GM21423 (cell line): ENCODE measurements around the gene OR5AP2.
"Not testable (repeated sequence)": the region's sequence is repeated elsewhere in the genome, so short reads cannot be mapped to it uniquely, and the experiment has no call there.

Experiments used
- ATAC-seq: cut with Tn5 transposase; IDR thresholded peaks from one replicate; pipeline ENCODE4 v1.9.1; 2021; ENCODE audit warnings: mild to moderate bottlenecking, moderate library complexity; ENCODE audit not compliant: unreplicated experiment

The OR5AP2 gene

GRCh38 chr11:56642339-56642738 is at the start of gene OR5AP2:
OR5AP2 (minus strand) TSS chr11:56642439; CDS start chr11:56642439, 0 bp downstream.
- no peak for ATAC-seq

- not testable (repeated sequence) for ATAC-seq
Observed at GRCh38 chr11:56691179-56691578, 48.9 kb upstream of the OR5AP2 start.

DNA sequence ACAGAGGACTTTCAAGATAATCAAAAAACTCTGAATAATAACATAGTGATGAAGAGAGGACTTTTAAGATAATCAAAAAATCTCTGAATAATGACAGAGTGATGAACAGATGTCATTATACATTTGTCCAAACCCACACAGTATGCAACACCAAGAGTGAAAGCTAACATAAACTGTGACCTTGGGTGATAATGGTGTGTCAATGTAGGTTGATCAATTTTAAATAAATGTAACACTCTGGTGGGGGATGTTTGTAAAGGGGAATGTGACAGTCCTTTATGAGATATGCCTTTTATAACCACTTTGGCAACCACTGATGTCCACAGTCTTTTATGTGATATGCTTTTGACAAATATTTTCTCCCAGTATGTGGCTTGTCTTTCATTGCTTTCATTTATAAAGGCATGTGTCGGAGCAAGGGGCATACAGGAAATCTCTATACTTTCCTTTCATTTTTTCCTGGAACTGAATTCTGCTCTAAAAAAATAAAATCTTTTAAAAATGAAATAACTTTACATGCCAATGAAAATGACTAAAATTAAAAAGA is 46.4 kb upstream of the OR5AP2 start:
- no peak for ATAC-seq

GRCh38 chr11:56670984-56671383 is 28.7 kb upstream of the OR5AP2 start:
- ATAC-seq = no peak

- no peak for ATAC-seq
Observed at GRCh38 chr11:56663386-56663785, 21.1 kb upstream of the OR5AP2 start, which contains the start of gene OR5AR1. OR5AR1 (plus strand) TSS chr11:56663686; CDS start chr11:56663686, 0 bp downstream.

DNA sequence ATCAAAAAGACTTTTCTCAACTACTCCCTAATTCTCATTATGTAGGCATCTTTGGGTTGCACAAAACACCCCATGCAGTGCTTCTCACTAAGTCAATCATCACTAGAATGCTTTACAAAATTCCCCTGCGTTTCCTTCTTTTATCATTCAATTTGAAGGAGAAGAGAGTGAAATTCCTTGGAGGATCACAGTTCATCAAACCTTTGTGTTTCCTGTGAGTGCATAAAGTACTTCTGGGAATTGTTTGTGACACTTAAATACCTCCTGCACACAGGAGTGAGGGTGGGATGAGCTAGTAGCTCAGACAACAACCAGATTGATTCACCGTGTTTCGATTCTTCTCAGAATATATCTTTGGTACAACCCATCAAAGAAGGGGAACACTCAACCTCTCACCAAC is 17.5 kb upstream of the OR5AP2 start:
- ATAC-seq = no peak

DNA sequence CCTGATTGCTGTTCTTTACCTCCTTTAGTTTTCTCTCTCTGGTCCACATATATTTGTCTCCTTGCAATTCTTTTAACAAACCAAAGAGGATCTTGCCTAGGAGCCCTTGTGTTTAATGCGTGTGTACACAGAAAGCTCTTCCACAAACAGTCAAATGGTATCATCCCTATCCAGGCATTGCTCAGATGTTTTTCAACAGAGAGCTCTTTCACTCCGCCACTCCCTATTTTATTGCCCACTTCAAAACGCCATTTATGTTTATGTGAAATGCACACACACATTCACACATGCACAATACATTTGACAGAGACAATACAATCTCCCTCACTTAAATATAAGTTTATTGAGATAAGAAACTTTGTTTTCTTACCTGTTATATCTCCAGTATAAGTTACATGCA is 4.7 kb downstream of the OR5AP2 start:
- ATAC-seq = no peak

DNA sequence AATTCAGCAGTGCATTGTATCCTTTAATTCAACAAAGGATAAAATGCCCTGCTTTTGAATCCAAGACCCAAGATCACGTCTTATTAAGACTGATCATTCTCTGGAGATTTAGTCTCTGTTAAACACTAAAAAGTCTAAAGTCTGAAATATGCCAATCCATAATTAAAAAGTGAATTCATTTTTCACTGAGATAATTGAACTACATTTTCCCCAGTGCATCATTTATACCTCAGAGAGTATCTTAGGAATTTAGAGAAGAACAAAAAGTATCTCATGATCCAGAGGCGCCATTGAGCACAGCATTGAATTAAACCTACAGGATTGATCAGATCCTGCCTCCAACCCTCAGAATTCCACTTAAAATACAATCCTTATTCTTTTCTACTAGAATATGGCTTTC is 5.4 kb downstream of the OR5AP2 start:
- ATAC-seq = no peak

DNA sequence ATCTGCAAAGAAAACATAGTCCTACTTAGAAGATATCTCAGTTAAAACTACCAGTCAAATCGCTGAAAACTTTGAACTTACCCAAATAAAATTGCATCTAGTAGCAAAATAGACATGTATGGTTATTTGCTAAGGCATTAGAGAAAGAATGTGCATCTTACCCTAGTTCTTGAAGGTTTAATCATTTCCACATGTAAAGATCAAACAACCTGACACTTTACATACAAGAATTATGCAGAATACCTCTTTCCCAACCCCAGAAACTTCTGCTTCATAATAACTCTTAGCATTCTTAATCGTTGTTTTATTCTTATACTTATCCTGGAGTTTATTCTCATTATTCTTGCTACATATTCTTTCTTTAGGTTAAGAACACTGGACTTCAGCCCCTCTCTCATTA is 9.9 kb downstream of the OR5AP2 start:
- ATAC-seq = no peak

DNA sequence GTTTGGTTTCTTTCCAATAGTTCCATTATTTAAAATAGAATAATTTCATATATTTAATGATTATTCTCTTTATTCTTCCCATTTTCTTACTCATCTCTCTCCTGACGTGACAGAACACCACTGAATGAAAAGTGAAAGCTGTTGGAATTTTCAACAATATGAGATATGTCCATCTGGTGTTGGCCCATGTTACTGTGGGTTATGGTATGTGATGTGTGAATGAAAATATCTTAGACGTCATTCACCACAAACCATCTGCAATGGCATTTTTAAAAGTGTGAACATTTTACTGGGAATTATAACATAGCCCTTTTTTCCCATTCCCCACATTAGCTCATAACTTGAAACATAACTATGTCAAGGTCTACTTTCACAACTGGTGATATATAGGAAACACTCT is 16.3 kb downstream of the OR5AP2 start:
- no peak for ATAC-seq

DNA sequence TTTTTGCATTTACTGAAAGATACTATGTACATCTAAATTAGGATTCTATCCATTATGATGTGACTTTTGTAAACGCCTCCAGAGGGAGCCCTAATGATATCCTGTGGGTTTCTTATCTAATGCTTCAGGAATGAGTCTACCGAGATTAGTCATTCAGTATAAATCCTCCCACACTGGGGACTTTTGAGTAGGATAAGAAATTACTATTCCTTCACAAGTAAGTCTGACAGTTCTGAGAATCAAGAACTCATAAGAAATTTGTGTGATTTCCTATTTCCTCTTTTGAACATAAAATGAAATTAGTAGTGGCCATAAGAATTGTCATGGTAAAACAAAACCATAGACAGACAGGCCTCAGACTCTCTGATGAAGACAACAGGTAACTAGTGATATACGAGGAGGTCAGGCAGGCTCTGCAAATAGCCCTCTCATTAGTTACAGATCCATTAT is 17.6 kb downstream of the OR5AP2 start:
- ATAC-seq = no peak

- ATAC-seq = no peak
Observed at GRCh38 chr11:56611174-56611573, 31.1 kb downstream of the OR5AP2 start.

DNA sequence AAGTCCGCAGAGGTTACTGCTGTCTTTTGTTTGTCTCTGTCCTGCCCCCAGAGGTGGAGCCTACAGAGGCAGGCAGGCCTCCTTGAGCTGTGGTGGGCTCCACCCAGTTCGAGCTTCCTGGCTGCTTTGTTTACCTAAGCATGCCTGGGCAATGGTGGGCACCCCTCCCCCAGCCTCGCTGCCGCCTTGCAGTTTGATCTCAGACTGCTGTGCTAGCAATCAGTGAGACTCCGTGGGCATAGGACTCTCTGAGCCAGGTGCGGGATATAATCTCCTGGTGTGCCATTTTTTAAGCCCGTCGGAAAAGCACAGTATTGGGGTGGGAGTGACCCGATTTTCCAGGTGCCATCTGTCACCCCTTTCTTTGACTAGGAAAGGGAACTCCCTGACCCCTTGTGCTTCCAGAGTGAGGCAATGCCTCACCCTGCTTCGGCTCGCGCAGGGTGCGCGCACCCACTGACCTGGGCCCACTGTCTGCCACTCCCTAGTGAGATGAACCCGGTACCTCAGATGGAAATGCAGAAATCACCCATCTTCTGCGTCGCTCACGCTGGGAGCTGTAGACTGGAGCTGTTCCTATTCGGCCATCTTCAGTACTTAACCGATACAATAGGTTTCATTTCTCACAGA is 50.0 kb downstream of the OR5AP2 start:
- not testable (repeated sequence) for ATAC-seq
